PFSK-1 (cell line): Measurements from ENCODE around the gene TRPT1.

Experiments used
- POLR2AphosphoS5 ChIP-seq: IDR thresholded peaks from 2 replicates; pipeline ENCODE4 v1.6.1; 2012; ENCODE audit warnings: low read depth, mild to moderate bottlenecking, control low read depth, low read length, moderate library complexity
- SIN3A ChIP-seq: IDR thresholded peaks from 2 replicates; pipeline ENCODE4 v1.6.1; 2012; ENCODE audit warnings: mild to moderate bottlenecking, low read length, moderate library complexity, borderline replicate concordance; ENCODE audit not compliant: insufficient read depth
- TAF1 ChIP-seq: IDR thresholded peaks from 2 replicates; pipeline ENCODE4 v1.6.1; 2012; ENCODE audit warnings: low read length, control low read depth, borderline replicate concordance; ENCODE audit not compliant: insufficient read depth
- TF ChIP-seq, protein P1 (sequence below), 2 experiments: IDR thresholded peaks; 2 replicates each; pipeline versions ENCODE4 v1.6.1 to v1.8.0; 2011 to 2012; ENCODE audit warnings: low read depth in 2 of 2, low read length in 2 of 2, control low read depth in 1 of 2, inconsistent platforms in 1 of 2, mild to moderate bottlenecking in 1 of 2, moderate library complexity in 1 of 2; ENCODE audit not compliant: insufficient read depth in 1 of 2

DNA sequence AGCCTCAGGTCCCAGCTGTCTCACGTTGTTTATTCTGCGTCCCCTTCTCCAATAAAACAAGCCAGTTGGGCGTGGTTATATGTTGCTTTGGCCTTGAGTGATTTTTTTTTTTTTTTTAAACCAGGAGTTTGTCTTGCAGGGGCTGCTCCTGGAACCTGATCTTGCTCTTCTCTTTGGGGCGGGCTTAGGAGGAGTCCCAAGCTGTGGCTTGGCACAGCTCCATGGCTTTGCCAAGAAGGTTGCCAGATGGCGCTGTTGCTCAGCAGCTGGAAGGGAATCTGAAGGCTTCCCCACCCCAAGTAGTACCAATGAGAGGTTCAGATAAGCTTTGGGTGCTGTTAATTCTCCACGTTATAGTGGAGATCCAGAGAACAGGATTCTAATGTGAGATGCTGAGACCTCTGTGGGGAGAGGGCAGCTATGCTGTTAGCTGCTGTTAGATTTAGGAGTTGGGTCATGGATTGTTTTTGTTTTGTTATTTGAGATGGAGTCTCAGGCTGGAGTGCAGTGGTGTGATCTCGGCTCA is 21.5 kb downstream of the TRPT1 start:
- TF ChIP-seq POLR2AphosphoS5: peak; percentile 30; the same call in 1 of the 2 replicates
- no peak for TF ChIP-seq TAF1
- no peak for TF ChIP-seq SIN3A
- TF ChIP-seq, protein P1, sequence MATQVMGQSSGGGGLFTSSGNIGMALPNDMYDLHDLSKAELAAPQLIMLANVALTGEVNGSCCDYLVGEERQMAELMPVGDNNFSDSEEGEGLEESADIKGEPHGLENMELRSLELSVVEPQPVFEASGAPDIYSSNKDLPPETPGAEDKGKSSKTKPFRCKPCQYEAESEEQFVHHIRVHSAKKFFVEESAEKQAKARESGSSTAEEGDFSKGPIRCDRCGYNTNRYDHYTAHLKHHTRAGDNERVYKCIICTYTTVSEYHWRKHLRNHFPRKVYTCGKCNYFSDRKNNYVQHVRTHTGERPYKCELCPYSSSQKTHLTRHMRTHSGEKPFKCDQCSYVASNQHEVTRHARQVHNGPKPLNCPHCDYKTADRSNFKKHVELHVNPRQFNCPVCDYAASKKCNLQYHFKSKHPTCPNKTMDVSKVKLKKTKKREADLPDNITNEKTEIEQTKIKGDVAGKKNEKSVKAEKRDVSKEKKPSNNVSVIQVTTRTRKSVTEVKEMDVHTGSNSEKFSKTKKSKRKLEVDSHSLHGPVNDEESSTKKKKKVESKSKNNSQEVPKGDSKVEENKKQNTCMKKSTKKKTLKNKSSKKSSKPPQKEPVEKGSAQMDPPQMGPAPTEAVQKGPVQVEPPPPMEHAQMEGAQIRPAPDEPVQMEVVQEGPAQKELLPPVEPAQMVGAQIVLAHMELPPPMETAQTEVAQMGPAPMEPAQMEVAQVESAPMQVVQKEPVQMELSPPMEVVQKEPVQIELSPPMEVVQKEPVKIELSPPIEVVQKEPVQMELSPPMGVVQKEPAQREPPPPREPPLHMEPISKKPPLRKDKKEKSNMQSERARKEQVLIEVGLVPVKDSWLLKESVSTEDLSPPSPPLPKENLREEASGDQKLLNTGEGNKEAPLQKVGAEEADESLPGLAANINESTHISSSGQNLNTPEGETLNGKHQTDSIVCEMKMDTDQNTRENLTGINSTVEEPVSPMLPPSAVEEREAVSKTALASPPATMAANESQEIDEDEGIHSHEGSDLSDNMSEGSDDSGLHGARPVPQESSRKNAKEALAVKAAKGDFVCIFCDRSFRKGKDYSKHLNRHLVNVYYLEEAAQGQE (IDR thresholded peaks at IDR 0.05; ENCODE audit: insufficient read depth in 1 of 2, low read depth in 2 of 2, low read length in 2 of 2): no peak
